Activated CD4-positive, alpha-beta memory T cell treated with anti-CD3 and anti-CD28 coated beads for 36 hours (primary cell): ENCODE data around the gene FGF12. TPM values are rescaled to one million over a fixed set of nuclear protein-coding genes. Genes with fewer than 3 reads are reported as not detected.

Experiments
- CTCF ChIA-PET: fragments of 350-600 bp; sonication (Branson Sonifier 250); formaldehyde crosslinking; loops from one replicate; lab custom pipeline; 2021; ENCODE audit warnings: antibody characterized with exemption, inconsistent platforms; lab: Charles Lee
- POLR2A ChIA-PET: fragments of 350-600 bp; sonication (Branson Sonifier 250); formaldehyde crosslinking; loops from one replicate; lab custom pipeline; 2021; ENCODE audit warnings: antibody characterized with exemption; lab: Charles Lee
- DNase-seq: peaks from one replicate; pipeline ENCODE4 v3.0.0-alpha.2; 2020
- H3K27ac Mint-ChIP-seq: one replicate; pipeline ENCODE4 v1.8.0; 2021; ENCODE audit warnings: mixed read lengths
- H3K27me3 Mint-ChIP-seq: one replicate; pipeline ENCODE4 v1.8.0; 2021; ENCODE audit warnings: mixed read lengths
- H3K36me3 Mint-ChIP-seq: one replicate; pipeline ENCODE4 v1.8.0; 2021; ENCODE audit warnings: mixed read lengths
- H3K4me1 Mint-ChIP-seq: one replicate; pipeline ENCODE4 v1.8.0; 2021; ENCODE audit warnings: low read depth, mixed read lengths
- H3K4me3 Mint-ChIP-seq: one replicate; pipeline ENCODE4 v1.8.0; 2021; ENCODE audit warnings: mild to moderate bottlenecking, mixed read lengths
- H3K9me3 Mint-ChIP-seq: one replicate; pipeline ENCODE4 v1.8.0; 2021; ENCODE audit warnings: mixed read lengths
- intact Hi-C: fragments of 100-400 bp; cut with micrococcal nuclease; formaldehyde crosslinking; loops from one replicate; pipeline ENCODE4 v1.15.1; 2023
- total RNA-seq, 2 experiments: library from RNA; stranded (reverse); gene quantifications; one replicate each; pipeline ENCODE4 v1.2.3, GENCODE V29; 2021

Gene FGF12
- total RNA-seq, 2 experiments from 2014 or later, result not detected

DNA sequence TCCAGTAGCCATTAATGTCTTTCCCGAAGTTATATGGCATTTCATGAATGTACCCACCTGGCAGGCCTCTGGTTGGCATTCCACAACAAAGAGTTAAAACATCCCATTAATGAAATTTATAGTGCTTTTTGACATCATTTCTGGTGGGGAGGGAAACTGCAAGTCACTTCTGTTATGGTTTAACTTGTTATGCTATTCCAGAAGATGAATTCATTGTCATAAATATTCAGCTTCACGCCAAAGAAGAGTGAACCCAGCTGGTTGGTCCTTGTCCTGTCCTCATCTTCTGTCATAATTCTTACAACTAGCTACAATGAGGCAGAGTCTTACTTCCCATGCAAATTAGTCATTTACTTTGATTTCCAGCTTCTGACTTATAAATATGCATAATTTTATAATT is 471.5 kb downstream of the FGF12 start:
- CTCF ChIA-PET, result no interaction called here
- intact Hi-C loops, result no loop called here
- no peaks in the 10 kb centered on the region for H3K9me3 Mint-ChIP-seq

DNA sequence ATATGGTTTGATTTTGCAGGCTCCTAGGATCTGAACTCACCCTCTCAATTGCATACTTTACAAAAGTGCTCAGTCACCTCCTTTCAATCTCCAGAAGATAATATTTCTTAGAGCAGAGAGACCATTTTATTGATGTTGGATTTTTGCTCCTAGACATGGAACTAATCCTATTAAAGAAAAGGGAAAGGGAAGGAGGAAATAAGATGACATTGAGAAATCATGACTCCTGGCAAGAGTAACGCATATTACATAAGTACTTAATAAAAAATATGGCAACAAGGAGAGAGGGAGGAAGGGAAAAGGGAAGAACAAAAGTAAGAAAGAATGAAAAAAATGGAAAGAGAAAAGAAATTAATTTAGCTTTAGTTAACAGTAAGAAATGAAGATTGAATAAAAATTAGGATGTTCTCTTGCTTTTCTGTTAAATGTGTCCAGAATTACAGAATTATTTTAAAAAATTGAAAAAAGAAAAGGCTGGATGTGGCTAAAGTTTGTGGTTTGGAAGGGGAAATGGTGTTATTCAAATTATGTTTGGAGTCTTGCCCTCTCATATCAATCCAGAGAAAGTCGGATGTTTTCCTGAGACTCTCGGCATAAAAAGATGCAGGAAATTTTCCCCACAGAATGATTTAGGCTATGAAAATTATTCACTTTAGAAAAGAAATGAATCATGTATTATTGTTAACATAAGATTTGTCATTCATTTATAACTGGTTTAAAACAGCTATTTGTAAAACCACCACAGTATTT is 474.0 kb downstream of the FGF12 start:
- no peak for DNase-seq
- CTCF ChIA-PET, result no interaction called here
- H3K27ac Mint-ChIP-seq, result no peak overlapping the region
- H3K27me3 Mint-ChIP-seq, result no peaks in the 10 kb centered on the region
- H3K9me3 Mint-ChIP-seq, result no peaks in the 10 kb centered on the region
- POLR2A ChIA-PET, result no interaction called here
- intact Hi-C loops, result no loop called here
- no peaks in the 10 kb centered on the region for H3K36me3 Mint-ChIP-seq
- H3K4me3 Mint-ChIP-seq, result no peak overlapping the region
- no peaks in the 10 kb centered on the region for H3K4me1 Mint-ChIP-seq

More for the DNA sequence above, 471.5 kb downstream of the FGF12 start:
- Mint-ChIP-seq H3K27ac (no peak overlapping the region), H3K36me3 (no peaks in the 10 kb centered on the region), H3K4me3 (no peak overlapping the region), H3K27me3 (no peaks in the 10 kb centered on the region), H3K4me1 (no peaks in the 10 kb centered on the region)
- DNase-seq, result no peak
- POLR2A ChIA-PET, result no interaction called here

DNA sequence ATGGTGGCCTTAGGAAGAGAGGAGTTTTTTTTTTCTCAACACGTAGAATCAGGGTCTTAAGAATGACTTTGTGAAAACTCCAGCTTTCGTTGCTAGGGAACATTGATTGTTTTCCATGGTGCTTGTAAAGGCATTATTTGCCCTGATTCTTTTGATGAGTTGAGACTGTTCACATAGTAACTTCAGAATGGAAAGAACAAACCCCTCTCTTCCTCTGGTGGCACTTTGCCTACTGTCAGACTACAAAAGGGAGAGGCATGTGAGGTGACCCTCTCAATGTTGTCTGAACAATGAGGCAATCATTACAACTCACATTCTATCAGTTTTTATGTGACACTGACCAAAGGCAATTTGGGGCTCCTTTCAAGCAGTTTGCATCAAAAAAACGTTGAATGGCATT is 477.8 kb downstream of the FGF12 start:
- Mint-ChIP-seq H3K36me3 (no peaks in the 10 kb centered on the region), H3K4me3 (no peak overlapping the region), H3K9me3 (no peaks in the 10 kb centered on the region), H3K27ac (no peak overlapping the region), H3K27me3 (no peaks in the 10 kb centered on the region), H3K4me1 (no peaks in the 10 kb centered on the region)
- POLR2A ChIA-PET, result no interaction called here
- intact Hi-C loops, result no loop called here
- DNase-seq, result no peak
- CTCF ChIA-PET, result no interaction called here

DNA sequence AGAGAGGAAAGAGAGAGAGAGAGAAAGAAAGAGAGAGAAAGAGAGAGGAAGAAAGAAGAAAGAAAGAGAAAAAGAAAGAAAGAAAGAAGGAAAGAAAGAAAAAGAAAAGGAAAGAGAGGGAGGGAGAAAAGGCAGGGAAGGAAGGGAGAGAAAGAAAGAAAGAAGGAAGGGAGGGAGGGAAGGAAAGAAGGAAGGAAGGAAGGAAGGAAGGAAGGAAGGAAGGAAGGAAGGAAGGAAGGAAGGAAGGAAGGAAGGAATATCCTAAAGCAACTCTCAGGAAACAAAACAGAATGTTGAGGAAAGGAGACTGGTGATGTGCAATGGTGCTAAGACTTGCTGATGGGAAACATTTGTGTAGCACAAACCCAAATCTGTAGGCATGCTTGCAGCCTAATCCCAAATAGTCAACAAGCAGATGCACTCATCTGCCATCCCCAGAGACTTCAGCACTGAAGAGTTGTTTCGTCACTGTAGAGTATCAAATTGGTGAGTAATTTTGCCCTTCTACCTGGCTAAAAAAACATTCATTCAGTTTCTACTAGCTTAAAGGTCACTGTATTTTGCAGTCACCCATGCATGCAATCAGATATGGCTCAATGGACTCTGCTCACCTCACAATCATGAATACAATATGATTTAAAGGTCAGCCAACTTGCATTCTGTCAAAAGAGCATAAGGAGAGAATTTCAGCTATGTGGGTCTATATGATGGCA is 480.3 kb downstream of the FGF12 start:
- Mint-ChIP-seq H3K4me1 (no peaks in the 10 kb centered on the region), H3K4me3 (no peak overlapping the region), H3K9me3 (no peaks in the 10 kb centered on the region), H3K27me3 (no peaks in the 10 kb centered on the region), H3K36me3 (no peaks in the 10 kb centered on the region), H3K27ac (no peak overlapping the region)
- intact Hi-C loops, result no loop called here
- POLR2A ChIA-PET, result no interaction called here
- CTCF ChIA-PET, result no interaction called here
- DNase-seq, result no peak

DNA sequence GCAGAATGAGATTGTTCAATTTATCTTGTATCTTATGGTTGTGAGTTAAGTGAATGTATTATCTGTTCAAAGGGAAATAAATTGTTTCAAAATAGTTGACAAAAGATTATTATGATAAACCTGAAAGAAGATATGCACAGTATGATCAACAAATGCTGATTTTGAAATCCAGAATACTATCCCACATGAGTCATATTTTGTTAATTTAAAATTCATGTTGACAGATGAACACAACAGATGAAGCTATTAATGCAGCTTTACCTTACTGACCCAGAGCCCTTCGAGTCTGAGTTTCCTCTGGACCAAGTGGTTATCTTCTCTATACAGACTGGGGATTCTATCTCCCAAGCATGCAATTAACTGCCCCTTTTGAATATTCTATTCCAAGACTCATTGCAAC is 482.8 kb downstream of the FGF12 start:
- CTCF ChIA-PET, result no interaction called here
- DNase-seq, result no peak
- H3K36me3 Mint-ChIP-seq, result no peaks in the 10 kb centered on the region
- POLR2A ChIA-PET, result no interaction called here
- no peaks in the 10 kb centered on the region for H3K9me3 Mint-ChIP-seq
- H3K4me3 Mint-ChIP-seq, result no peak overlapping the region
- H3K4me1 Mint-ChIP-seq, result no peaks in the 10 kb centered on the region
- intact Hi-C loops, result no loop called here
- no peaks in the 10 kb centered on the region for H3K27me3 Mint-ChIP-seq
- H3K27ac Mint-ChIP-seq, result no peak overlapping the region

DNA sequence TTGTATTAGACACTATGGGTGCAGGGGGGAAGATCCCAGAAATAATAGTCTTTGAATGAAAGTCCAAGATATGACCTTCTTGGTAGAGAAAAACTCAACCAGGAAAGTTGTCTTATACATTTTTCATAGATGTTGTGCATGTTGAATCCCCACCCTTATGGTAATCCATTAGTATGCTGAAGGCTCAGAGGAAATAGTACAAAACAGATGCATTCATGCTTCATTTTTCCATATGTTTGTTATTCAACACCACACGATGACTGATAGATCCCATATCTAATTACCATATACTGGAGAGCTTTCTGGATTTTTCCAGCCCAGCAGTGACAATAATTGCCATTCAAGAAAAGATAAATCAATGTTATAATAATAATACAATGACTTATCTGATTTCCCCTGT is 487.4 kb downstream of the FGF12 start:
- CTCF ChIA-PET, result interaction anchor here (0.7 kb wide), 1 partner anchor 40 kb away, joined by 3 read pairs; no protein-coding TSS in a partner anchor
- POLR2A ChIA-PET, result no interaction called here
- Mint-ChIP-seq H3K4me3 (no peak overlapping the region), H3K36me3 (no peaks in the 10 kb centered on the region), H3K27ac (no peak overlapping the region), H3K9me3 (peaks cover 3% of the 10 kb centered on the region), H3K27me3 (no peaks in the 10 kb centered on the region), H3K4me1 (no peaks in the 10 kb centered on the region)
- no peak for DNase-seq
- intact Hi-C loops, result no loop called here

DNA sequence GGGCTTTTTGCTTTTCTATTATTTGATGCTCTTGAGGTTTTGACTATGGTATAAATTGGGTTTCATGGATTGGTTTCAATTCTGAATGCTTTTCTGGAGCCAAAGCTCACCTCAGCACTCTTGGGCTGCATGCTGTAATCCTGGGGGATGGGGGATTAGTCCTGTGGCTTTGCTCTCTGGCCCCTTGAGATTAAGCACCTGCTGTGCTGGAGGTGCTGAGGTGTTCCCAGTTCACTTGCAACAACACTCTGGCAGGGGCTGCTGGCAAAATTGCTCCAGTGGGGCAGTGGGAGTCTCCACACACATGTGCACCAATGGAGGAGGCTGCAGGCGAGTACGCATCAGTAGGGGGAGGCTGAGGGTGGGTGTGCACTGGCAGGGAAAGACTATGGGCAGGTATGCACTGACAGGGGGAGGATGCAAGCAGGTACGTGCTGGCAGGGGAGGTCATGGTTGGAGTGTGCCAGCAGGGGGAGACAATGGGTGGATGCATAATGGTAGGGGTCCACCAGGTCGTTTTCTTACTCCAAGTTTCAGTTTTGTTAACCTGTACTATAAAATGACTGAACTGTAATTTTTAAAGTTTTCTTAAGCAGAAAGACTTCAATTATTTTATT is 489.2 kb downstream of the FGF12 start:
- H3K27me3 Mint-ChIP-seq, result no peaks in the 10 kb centered on the region
- DNase-seq, result no peak
- H3K27ac Mint-ChIP-seq, result no peak overlapping the region
- H3K4me3 Mint-ChIP-seq, result no peak overlapping the region
- CTCF ChIA-PET, result no interaction called here
- H3K4me1 Mint-ChIP-seq, result no peaks in the 10 kb centered on the region
- peaks cover 6% of the 10 kb centered on the region for H3K9me3 Mint-ChIP-seq
- POLR2A ChIA-PET, result no interaction called here
- no peaks in the 10 kb centered on the region for H3K36me3 Mint-ChIP-seq
- intact Hi-C loops, result no loop called here

DNA sequence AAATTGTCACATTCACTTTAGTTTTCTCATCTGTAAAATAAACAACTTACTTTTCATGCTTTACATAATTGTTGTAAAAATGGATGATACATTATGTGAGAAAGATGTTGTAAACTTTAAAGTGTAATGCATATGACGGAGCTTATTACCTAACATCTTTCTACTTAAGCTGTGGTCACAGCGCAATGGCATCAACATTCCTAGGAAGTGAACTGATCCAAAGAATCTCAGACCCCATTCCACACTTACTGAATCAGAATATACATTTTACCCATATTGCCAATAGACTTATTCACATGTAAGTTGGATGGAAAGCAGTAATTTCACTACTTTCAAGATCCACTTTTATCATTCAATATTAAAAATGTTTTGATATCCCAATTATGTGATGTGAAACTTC is 497.5 kb downstream of the FGF12 start:
- Mint-ChIP-seq H3K4me1 (no peaks in the 10 kb centered on the region), H3K27ac (no peak overlapping the region), H3K4me3 (no peak overlapping the region), H3K27me3 (no peaks in the 10 kb centered on the region), H3K9me3 (peaks cover 7% of the 10 kb centered on the region), H3K36me3 (no peaks in the 10 kb centered on the region)
- ChIA-PET CTCF (no interaction called here), POLR2A (no interaction called here)
- intact Hi-C loops, result no loop called here
- DNase-seq, result no peak

DNA sequence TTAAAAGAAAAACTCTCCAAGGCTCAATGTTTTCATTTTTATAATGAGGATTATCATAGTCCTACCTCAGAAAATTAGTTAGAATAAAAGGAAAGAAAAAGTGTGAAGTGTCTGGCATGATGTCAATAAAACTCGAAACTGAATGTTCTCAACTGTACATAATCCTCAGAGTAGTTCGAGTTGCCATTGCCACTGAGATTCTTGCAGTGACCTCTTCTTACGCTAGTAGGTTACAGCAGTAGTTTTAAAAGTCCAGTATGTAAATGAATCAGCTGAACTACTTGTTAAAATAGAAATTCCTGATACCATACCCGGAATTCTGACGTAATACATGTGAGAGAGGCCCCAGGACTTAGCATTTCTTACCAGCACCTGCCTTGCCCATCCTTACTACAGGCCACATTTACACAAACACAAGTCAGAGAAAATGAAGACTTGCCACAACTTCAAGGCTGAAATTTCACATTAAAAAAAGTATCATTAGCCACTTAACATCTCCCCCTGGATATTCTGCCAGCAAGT is 502.6 kb downstream of the FGF12 start:
- intact Hi-C loops, result no loop called here
- Mint-ChIP-seq H3K36me3 (no peaks in the 10 kb centered on the region), H3K4me1 (no peaks in the 10 kb centered on the region), H3K9me3 (no peaks in the 10 kb centered on the region), H3K4me3 (no peak overlapping the region), H3K27me3 (no peaks in the 10 kb centered on the region), H3K27ac (no peak overlapping the region)
- ChIA-PET POLR2A (no interaction called here), CTCF (no interaction called here)
- no peak for DNase-seq

DNA sequence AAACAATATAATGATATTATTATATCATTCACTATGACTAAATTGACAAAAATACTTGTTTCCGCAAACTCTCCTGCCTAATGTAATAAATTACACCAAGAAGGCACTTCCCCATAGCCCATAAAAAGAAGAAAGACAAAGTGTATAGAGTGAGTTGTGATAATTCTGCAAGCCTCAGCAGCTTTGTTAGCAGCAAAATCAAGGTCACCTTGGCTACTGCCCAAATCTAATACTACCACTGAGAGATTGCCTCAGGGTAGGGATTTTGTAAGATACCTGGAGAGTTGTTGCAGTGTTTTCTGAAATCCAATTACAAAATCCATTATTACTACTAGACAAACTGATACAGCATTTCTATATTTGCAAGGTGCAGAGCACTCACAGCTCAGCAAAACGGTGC is 503.5 kb downstream of the FGF12 start:
- CTCF ChIA-PET, result no interaction called here
- H3K27me3 Mint-ChIP-seq, result no peaks in the 10 kb centered on the region

DNA sequence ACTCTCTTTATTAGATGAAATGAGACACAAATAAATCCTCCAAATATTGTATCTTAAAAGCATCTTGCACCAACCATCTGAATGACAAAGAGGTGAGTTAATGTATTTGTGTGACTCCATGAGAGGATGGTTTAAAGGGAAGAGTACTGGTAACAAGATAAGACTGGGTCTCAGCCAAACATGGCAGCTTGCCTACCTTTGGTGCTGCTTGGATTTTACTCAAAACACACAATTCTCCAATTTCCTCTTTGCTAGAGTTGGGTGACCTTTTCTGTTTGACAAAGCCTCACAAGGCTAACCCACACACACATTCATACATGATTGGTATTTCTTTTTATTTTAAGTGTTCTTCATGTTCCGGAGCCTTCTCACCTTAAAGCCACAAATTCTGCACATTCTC is 506.4 kb downstream of the FGF12 start:
- DNase-seq, result no peak
- Mint-ChIP-seq H3K9me3 (no peaks in the 10 kb centered on the region), H3K27me3 (no peaks in the 10 kb centered on the region), H3K27ac (no peak overlapping the region), H3K4me1 (no peaks in the 10 kb centered on the region), H3K4me3 (no peak overlapping the region), H3K36me3 (no peaks in the 10 kb centered on the region)
- POLR2A ChIA-PET, result no interaction called here
- intact Hi-C loops, result no loop called here
- CTCF ChIA-PET, result no interaction called here

More for the DNA sequence above, 503.5 kb downstream of the FGF12 start:
- intact Hi-C loops, result no loop called here
- no peak overlapping the region for H3K27ac Mint-ChIP-seq
- H3K4me1 Mint-ChIP-seq, result no peaks in the 10 kb centered on the region
- H3K4me3 Mint-ChIP-seq, result no peak overlapping the region
- POLR2A ChIA-PET, result no interaction called here
- DNase-seq, result no peak
- H3K36me3 Mint-ChIP-seq, result no peaks in the 10 kb centered on the region
- H3K9me3 Mint-ChIP-seq, result no peaks in the 10 kb centered on the region

DNA sequence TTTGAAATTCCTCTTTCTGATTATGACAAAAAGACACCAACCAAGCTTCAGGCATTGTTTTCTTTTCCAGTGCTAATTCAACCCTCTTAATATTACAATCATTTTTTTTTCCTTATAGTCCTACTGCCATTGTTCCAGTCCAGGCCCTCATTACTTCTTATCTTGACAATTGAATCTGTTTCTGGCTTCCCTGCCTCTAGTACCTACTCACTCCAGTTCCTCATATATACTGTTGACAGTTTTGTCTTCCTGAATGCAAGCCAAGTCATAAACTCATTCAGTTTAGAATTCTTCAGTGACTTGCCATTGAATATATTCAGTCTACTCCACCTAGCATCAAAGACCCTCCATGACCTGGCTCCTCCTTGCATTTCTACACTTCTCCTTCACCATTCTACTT is 507.4 kb downstream of the FGF12 start:
- no peak overlapping the region for H3K27ac Mint-ChIP-seq
- H3K4me3 Mint-ChIP-seq, result no peak overlapping the region
- CTCF ChIA-PET, result no interaction called here
- no peak for DNase-seq
- no peaks in the 10 kb centered on the region for H3K36me3 Mint-ChIP-seq
- POLR2A ChIA-PET, result no interaction called here
- intact Hi-C loops, result no loop called here
- H3K27me3 Mint-ChIP-seq, result no peaks in the 10 kb centered on the region
- H3K4me1 Mint-ChIP-seq, result no peaks in the 10 kb centered on the region
- H3K9me3 Mint-ChIP-seq, result no peaks in the 10 kb centered on the region
